Ishikawa (cell line): Measurements from ENCODE around the gene TMEM94.
A peak's percentile ranks its signal among the peaks of the same experiment; 100 is the strongest.

Experiments
- CEBPB ChIP-seq: IDR thresholded peaks from 2 replicates; pipeline ENCODE4 v1.6.1; 2012
- CREB1 ChIP-seq: IDR thresholded peaks from 2 replicates; pipeline ENCODE4 v1.6.1; 2012; ENCODE audit warnings: low read depth
- EGR1 ChIP-seq: IDR thresholded peaks from 2 replicates; pipeline ENCODE4 v1.6.1; 2012
- EP300 ChIP-seq: IDR thresholded peaks from 2 replicates; pipeline ENCODE4 v1.6.1; 2012; ENCODE audit warnings: borderline replicate concordance
- FOXM1 ChIP-seq: IDR thresholded peaks from 2 replicates; pipeline ENCODE4 v1.6.1; 2012; ENCODE audit warnings: low read depth, borderline replicate concordance
- NFIC ChIP-seq: IDR thresholded peaks from 2 replicates; pipeline ENCODE4 v1.6.1; 2012
- RAD21 ChIP-seq: IDR thresholded peaks from 2 replicates; pipeline ENCODE4 v1.6.1; 2012; ENCODE audit warnings: low read depth
- TAF1 ChIP-seq: IDR thresholded peaks from 2 replicates; pipeline ENCODE4 v1.6.1; 2012; ENCODE audit warnings: low read depth, mild to moderate bottlenecking
- TCF12 ChIP-seq: IDR thresholded peaks from 2 replicates; pipeline ENCODE4 v1.6.1; 2012; ENCODE audit warnings: low read depth
- TEAD4 ChIP-seq: IDR thresholded peaks from 2 replicates; pipeline ENCODE4 v1.6.1; 2012
- YY1 ChIP-seq: IDR thresholded peaks from 2 replicates; pipeline ENCODE4 v1.6.1; 2012; ENCODE audit warnings: low read depth
- ZBTB7A ChIP-seq: IDR thresholded peaks from 2 replicates; pipeline ENCODE4 v1.6.1; 2012; ENCODE audit warnings: low read depth
- TF ChIP-seq, protein P1 (sequence below): IDR thresholded peaks from 2 replicates; pipeline ENCODE4 v1.6.1; 2012
- TF ChIP-seq, protein P2 (sequence below): IDR thresholded peaks from 2 replicates; pipeline ENCODE4 v1.6.1; 2012; ENCODE audit warnings: low read depth, mild to moderate bottlenecking
- TF ChIP-seq, protein P3 (sequence below): IDR thresholded peaks from 2 replicates; pipeline ENCODE4 v1.6.1; 2012

TMEM94 gene

DNA sequence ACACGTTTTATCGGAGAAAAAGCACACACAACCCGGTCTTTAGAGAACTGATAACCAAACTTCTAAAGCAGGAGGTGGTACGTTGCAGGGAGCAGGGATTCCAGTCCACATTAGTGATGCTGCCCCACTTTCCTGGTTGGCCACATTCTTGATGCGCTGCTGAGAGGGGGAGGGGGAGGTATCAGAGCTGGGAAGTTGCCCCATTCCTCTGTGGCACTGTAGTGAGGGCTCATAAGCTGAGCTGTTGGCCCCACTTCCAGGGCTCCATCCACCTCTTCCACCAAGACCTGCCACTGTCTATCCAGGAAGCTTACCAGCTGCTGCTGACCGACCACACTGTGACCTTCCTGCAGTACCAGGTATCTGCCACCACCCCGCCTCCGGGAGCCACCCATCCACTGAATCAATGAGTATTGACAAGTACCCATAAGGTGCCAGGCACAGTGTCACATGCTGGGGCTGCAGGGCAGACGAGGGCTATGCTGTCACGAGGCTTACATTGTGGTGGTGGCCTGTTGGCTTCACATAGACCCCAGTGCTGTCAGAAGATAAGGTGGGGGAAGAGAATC lies 60.9 kb downstream of the TMEM94 start:
- TF ChIP-seq CREB1: no peak

DNA sequence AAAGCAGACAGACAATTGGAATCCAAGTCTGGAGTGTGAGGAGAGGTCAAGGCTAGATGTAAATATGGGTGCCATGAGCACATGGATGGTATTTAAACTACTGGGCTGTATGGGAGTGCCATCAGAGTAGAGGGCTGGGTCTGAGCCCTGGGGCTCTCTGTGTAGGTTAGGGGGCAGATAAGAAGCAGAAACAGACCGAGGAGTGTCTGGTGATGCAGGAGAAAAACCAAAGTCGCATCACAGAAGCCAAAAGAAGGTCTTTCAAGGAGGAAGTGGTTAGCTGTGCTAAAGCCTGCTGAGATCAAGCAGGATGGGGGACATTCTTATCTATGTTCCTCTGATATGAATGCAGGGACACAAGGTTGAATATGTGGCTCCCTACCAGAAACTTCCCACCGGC lies 61.8 kb downstream of the TMEM94 start:
- TF ChIP-seq EP300: no peak
- TF ChIP-seq CEBPB: no peak
- TF ChIP-seq TEAD4: no peak
- TF ChIP-seq ZBTB7A: no peak
- TF ChIP-seq NFIC: no peak
- TF ChIP-seq, protein P1, sequence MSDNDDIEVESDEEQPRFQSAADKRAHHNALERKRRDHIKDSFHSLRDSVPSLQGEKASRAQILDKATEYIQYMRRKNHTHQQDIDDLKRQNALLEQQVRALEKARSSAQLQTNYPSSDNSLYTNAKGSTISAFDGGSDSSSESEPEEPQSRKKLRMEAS: no peak
- no peak for TF ChIP-seq FOXM1
- TF ChIP-seq YY1: no peak
- TF ChIP-seq TCF12: no peak
- no peak for TF ChIP-seq CREB1
- TF ChIP-seq, protein P2, sequence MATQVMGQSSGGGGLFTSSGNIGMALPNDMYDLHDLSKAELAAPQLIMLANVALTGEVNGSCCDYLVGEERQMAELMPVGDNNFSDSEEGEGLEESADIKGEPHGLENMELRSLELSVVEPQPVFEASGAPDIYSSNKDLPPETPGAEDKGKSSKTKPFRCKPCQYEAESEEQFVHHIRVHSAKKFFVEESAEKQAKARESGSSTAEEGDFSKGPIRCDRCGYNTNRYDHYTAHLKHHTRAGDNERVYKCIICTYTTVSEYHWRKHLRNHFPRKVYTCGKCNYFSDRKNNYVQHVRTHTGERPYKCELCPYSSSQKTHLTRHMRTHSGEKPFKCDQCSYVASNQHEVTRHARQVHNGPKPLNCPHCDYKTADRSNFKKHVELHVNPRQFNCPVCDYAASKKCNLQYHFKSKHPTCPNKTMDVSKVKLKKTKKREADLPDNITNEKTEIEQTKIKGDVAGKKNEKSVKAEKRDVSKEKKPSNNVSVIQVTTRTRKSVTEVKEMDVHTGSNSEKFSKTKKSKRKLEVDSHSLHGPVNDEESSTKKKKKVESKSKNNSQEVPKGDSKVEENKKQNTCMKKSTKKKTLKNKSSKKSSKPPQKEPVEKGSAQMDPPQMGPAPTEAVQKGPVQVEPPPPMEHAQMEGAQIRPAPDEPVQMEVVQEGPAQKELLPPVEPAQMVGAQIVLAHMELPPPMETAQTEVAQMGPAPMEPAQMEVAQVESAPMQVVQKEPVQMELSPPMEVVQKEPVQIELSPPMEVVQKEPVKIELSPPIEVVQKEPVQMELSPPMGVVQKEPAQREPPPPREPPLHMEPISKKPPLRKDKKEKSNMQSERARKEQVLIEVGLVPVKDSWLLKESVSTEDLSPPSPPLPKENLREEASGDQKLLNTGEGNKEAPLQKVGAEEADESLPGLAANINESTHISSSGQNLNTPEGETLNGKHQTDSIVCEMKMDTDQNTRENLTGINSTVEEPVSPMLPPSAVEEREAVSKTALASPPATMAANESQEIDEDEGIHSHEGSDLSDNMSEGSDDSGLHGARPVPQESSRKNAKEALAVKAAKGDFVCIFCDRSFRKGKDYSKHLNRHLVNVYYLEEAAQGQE: no peak
- TF ChIP-seq, protein P3, sequence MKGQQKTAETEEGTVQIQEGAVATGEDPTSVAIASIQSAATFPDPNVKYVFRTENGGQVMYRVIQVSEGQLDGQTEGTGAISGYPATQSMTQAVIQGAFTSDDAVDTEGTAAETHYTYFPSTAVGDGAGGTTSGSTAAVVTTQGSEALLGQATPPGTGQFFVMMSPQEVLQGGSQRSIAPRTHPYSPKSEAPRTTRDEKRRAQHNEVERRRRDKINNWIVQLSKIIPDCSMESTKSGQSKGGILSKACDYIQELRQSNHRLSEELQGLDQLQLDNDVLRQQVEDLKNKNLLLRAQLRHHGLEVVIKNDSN: no peak
- no peak for TF ChIP-seq TAF1
- TF ChIP-seq EGR1: no peak
- no peak for TF ChIP-seq RAD21

DNA sequence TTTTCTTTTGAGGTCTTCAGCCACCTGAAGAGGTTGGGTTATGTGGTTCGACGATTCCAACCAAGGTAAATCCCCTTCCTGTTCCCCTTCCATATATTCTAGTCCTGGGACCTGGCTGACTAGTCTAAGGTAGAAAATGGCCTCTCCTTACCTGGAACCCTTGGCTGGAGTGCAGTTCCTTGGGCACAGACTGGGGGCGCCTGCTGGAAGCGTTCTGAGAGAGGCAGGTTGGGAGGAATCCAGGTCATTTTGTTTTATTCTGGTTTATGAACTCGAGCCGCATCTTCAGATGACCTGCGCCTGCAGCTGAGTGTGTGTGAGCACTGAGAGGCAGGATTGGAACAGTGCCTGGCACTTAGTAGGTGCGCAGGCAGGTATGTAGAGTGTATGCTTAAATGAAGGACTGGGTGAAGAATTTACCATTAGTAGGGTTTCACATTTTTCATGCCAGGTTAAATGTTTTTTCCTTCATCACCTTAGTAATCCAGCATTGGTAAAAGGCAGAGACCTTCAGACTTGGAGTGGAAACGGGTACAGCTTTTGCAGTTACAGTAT lies 62.6 kb downstream of the TMEM94 start:
- no peak for TF ChIP-seq NFIC
- no peak for TF ChIP-seq YY1
- peak; percentile 4; the same call in 1 of the 2 replicates for TF ChIP-seq RAD21

DNA sequence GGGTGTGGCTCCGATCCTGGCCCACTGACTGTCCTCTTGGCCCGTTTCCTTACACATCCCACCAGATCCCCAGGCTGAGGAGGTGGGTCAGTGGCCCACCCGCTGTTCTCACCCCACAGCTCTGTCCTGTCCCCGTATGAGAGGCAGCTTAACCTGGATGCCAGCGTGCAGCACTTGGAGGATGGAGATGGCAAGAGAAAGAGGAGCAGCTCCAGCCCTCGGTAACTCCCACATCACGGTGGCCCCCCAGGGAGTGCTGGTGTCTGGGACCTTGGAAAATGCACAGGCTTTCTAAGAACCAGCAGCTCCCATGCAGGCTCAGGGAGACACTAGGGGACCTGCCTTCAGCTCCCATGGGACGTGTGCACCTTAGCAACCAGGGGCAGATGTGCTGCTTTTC lies 64.9 kb downstream of the TMEM94 start:
- TF ChIP-seq CEBPB (no peak), RAD21 (no peak), TEAD4 (no peak), TAF1 (no peak), YY1 (no peak)
- TF ChIP-seq, protein P1: no peak
- TF ChIP-seq, protein P3: no peak

DNA sequence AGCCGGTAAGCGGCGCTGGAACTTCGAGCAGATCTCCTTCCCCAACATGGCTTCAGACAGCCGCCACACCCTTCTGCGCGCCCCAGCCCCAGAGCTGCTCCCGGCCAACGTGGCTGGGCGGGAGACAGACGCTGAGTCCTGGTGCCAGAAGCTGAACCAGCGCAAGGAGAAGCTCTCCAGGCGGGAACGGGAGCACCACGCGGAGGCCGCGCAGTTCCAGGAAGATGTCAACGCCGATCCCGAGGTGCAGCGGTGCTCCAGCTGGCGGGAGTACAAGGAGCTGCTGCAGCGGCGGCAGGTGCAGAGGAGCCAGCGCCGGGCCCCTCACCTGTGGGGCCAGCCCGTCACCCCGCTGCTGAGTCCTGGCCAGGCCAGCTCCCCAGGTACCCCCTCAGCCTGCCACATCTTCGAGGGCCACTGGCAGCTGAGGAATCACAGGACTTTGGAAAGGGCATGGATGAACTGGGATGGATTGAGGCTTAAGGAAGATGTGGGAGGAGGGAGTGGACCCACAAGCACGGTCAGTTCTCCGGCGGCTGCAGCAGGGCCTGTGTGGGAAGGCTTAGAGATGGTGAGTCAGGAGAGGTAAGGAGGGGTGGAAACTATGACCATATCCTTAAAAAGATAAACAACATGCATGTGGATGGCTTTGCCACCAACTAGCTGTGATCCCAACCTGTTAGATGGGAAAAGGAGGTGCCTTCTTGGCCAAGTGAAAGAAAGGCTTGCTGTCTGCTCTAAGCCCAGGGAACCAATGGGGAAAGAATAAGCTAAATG lies 65.7 kb downstream of the TMEM94 start:
- TF ChIP-seq EGR1 (no peak), RAD21 (no peak), CEBPB (no peak)
- TF ChIP-seq, protein P3: no peak
- TF ChIP-seq, protein P1: no peak

DNA sequence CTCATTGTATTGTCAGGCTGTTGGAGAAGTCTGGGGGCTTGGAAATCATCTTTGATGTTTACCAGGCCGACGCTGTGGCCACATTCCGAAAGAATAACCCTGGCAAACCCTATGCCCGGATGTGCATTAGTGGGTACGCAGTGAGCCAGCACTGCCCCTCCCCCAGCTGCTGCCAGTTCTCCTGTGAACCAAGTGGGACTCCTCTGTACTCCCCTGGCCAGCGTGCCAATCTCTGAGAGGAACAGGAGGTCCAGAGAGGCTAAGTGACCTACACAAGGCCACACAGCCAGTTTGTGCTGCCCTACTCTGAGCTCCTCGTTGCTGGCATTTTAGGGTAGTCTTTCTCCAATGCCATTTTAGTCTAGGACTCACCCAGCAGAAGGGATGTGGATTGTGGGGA lies 67.2 kb downstream of the TMEM94 start:
- TF ChIP-seq, protein P2: no peak
- TF ChIP-seq CREB1 (no peak), EP300 (no peak), FOXM1 (no peak)
